T-helper 2 cell (primary cell): Measurements from ENCODE around the gene POFUT2.
"Not testable (repeated sequence)": the region's sequence is repeated elsewhere in the genome, so short reads cannot be mapped to it uniquely, and the experiment has no call there.

Experiments used
- DNase-seq, 5 experiments: peaks; one replicate each; pipeline versions ENCODE4 v3.0.0 to v3.0.0-alpha.2; 2012 to 2022

The POFUT2 gene

DNA sequence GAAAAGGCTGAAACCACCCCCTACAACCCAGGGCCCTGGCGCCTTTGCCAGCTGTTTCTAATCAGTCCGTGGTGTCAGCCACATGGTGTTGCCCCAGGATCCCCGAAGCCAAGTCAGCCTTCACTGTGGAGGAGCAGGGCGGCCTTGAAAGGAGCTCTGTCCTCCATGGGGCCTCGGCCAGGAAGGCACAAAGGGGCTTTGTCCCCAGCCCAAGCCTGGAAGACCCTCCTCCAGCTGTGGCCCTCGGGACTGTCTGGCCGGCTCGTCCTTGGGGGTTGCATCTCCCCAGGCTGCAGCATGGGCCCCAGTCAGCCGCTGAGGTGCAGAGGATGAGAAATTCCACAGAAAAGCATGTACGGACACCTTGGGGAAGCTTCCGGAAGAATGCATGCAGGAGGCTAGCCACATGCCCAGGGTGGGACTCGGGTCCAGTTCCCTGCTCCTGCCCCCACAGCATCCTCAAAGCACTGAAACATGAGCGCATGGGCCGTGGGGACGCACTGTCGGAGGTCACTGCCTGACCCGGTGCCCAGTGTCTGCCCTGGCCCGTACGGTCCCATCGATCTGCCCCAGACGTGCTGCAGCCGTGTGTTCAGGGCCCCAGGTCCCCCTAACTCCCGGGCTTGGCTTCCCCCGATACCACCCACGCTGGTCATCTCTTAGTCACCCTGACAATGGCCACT lies 38.6 kb upstream of the POFUT2 start:
- no peak for DNase-seq

GRCh38 chr21:45325206-45326168 lies 37.8 kb upstream of the POFUT2 start:
- no peak for DNase-seq

- no peak for DNase-seq
These were observed 37.0 kb upstream of the POFUT2 start for GRCh38 chr21:45324489-45325205.

DNA sequence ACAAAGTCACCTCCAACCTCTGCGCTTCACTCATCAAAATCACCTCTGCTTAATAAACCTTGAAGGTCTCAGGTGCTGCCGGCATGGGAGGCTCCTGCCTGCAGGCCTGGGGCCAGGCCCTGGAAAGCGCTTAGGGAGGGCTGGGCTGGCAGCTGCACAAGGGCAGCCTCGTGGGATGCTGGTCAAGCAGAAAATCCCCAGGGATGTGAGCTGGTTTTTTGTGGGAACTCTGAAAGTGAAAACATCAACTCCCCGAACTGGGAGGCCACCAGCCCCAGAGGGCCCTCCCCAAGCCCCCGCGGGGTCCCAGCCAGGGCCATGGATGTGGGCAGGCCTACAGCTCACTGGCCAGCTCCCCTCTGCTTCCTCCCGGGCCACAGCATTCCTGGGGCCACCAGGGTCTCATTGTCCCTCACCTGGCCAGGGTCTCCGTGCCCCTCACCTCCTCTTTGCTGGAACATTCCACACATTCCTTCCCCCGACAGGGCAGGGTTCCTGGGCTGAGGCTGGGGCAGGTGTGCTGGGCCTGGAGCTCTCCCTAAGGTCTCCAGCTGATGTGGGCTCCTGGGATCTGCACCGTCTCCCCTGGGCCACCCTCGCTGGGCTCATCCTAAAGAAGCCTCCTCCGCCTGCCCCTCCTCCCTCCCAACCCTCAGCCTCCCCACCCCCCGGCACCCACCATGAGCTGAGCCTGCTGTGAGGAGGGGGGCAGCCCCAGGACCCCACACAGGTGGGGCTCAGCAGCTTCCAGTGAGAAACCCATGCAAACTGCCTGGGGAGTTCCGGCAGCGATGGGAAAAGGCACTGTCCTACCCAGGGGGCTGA lies 36.0 kb upstream of the POFUT2 start:
- DNase-seq = no peak

GRCh38 chr21:45322960-45323461 lies 35.3 kb upstream of the POFUT2 start:
- DNase-seq = no peak

GRCh38 chr21:45322231-45322959 lies 34.7 kb upstream of the POFUT2 start:
- no peak for DNase-seq

GRCh38 chr21:45320261-45321025 lies 32.7 kb upstream of the POFUT2 start:
- no peak for DNase-seq

DNA sequence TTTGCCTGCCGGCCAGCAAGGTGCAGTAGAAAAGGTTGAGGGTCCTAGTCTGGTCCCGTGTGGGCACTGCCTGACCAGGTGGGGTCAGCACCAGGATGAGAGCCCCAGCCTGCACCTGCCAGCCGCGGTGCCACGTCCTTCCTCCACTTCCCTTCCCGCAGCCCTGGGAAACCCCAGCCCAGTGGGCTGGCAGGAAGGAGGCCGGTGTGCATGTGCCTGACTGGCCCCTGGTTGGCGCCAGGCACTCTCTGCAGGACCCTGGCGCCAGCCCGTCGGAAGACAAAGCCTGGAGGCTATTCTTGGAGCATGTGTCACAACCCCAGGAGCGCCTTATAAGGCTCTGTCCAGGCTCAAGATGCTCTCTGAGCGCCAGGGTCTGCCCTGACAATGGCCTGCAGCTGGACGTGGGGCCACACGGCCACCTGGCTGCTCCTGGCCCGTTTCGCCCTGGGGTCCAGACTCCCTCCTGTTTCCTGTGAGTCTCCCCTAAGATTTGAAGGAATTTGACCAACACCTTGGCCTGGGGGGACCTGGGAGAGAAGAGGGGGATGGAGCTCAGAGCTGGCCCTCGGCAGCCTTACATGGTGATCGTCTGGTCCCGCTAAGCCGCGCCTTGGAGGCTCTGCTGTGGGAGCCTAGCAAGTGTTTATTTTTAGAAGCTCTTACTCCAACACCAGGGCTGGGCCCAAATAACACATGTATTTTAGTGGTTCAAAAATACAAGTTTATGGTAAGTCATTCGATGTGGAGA lies 31.9 kb upstream of the POFUT2 start:
- DNase-seq = no peak

DNA sequence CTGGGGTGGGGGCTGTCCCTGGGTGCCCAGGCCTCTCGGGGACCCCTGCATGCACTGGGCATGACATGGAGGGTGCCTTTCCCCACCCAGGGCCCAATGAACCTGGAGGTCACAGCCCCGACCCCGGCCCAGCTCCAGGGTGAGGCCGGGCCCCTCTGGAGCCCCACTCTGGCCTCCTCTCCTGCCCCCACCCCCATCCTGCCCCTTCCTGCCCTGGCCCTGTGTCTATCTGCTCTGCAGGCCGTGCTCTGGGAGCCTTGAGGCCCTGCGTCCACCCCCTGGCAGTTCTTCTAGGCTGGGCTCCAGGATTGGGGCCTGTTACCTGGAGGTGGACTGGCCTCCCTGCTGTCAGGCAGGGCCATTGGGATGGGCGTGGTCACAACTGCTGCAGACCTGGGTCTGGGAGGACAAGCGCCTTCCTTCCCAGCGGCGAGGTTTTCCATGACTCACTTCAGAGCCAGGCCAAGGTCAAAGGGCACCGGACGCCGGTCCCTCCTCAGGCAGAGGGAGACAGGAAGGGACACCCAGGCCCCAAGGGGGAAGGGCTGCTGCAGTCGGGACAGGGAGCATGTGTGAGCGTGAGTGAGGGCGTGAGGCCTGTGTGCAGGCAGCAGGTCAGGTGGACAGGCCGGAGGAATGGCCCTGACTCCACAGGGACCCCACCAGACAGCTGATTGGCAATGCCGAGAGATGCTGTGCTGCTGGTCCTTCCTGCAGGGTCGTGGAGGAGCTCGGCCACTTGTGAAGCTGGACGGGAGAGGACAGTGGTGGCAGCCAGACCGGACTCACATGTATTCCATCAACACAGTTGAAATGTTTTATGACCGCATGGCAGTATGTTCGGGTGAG lies 31.1 kb upstream of the POFUT2 start:
- DNase-seq = no peak

- no peak for DNase-seq
These were observed 30.5 kb upstream of the POFUT2 start for GRCh38 chr21:45318146-45318555.

- no peak for DNase-seq
These were observed 29.9 kb upstream of the POFUT2 start for GRCh38 chr21:45317398-45318145.

DNA sequence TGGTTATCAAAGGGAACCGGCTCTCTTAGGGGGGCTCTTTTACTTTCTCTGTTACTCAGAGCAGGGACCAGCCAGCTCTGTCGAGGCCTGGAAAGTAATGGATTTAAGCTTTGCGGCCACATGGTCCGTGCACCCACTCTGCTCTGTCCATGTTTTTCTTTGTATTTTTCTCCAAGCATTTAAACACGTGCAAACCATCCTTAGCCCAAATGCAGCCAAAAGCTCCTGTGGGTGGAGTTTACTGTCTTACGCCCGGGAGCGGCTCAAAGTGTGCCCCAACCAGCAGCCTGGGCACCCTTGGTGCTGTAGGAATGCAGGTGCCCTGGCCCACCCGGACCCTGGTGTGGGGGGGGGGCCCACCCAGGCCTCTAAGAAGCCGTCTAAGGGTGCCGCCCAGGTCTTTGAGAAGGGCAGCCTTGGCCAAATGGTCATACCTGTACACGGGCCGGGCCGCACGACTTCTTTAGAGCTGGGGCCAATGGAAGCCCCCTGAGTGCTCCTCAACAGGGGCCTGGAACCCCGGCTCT lies 29.2 kb upstream of the POFUT2 start:
- no peak for DNase-seq

GRCh38 chr21:45315676-45316470 lies 28.2 kb upstream of the POFUT2 start:
- not testable (repeated sequence) for DNase-seq

GRCh38 chr21:45313682-45314081 lies 26.0 kb upstream of the POFUT2 start:
- no peak for DNase-seq

DNA sequence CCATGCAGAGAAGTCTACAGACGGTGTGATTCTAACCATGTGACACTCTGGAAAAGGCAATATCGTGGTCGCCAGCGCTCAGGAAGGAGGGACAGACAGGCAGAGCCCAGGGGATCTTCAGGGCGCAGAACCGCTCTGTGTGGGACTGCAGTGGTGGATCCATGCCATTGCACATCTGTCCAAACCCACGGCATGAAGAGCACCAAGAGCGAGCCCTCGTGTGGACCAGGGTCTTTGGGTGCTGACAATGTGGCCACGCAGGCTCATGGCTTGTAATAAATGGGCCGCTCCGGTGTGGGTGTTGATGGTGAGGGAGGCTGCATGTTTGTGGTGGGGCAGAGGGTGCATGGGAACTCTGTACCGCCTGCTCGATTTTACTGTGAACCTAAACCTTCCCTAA lies 25.3 kb upstream of the POFUT2 start:
- no peak for DNase-seq

GRCh38 chr21:45312296-45312695 lies 24.6 kb upstream of the POFUT2 start:
- DNase-seq = no peak

DNA sequence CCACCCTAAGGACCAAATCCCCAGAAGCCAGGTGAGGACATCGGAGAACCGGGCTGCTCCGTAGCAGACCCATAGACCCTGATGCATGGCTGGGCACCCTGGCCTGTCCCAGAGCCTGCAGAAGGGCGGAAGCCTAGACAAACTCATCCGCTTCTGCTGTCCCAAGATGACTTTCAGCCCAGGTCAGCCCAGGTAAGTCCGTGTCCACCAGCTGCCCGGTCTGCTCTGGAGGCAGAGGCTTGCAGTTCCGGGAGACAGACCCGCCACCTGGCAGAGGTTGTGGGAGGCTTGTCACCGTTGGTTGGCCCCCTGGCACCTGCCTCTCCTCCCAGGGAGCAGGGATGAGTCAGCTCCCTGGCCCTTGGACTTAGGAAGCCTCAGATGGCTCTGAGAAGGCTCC lies 22.8 kb upstream of the POFUT2 start:
- DNase-seq = peak in 1 of 5 experiments; percentile 3
